Stimulated activated CD4-positive, alpha-beta T cell treated with anti-CD3 and anti-CD28 coated beads, Interleukin-15, amount 100 ng/mL, for 48 hours (primary cell): ENCODE results near the gene LYZL1.
"Not testable (repeated sequence)": the region's sequence is repeated elsewhere in the genome, so short reads cannot be mapped to it uniquely, and the experiment has no call there.

ENCODE experiments used
- DNase-seq, 2 donors: peaks; one replicate each; pipeline ENCODE4 v3.0.0-alpha.2; 2020; ENCODE audit warnings: low read depth in 2 of 2

Gene LYZL1

GRCh38 chr10:29288906-29289305 is at the start of gene LYZL1:
Gene LYZL1 (plus strand): TSS chr10:29289070. CDS start chr10:29291868, 2,798 bp downstream.
- not testable (repeated sequence) for DNase-seq

- no peak for DNase-seq
These were observed 49.0 kb upstream of the LYZL1 start for GRCh38 chr10:29239569-29240472.

DNA sequence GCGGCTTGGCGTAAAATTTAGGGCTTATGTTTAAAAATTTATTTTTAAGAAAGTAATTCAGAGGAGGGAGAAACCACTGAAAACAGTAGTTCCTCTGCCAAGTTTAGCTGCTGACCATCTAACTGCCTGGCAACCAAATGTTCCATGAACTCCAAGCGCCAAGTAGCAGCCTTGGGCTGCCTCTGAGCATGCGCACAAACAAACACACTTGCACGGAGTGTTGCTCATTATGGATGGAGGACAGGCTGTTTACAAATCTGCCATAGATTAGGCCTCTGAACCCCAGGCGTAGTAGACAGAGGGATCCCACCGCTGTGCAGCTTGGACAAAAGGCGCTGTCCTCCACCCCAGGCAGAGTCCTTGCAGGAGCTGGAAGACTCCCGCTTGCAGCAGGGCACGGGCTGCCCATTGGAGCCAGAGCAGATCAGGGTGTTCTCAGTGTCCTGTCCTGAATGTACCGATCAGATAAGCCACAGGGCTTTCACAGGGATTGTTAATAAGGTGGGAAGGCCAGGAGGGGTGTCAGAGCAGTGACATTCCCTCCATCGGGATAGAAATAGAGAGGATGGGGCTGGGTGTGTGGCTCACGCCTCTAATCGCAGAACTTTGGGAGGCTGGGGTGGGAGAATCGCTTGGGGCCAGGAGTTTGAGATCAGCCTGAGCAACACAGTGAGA is 47.7 kb upstream of the LYZL1 start:
- no peak for DNase-seq

GRCh38 chr10:29241925-29242324 is 46.9 kb upstream of the LYZL1 start:
- DNase-seq, result no peak

DNA sequence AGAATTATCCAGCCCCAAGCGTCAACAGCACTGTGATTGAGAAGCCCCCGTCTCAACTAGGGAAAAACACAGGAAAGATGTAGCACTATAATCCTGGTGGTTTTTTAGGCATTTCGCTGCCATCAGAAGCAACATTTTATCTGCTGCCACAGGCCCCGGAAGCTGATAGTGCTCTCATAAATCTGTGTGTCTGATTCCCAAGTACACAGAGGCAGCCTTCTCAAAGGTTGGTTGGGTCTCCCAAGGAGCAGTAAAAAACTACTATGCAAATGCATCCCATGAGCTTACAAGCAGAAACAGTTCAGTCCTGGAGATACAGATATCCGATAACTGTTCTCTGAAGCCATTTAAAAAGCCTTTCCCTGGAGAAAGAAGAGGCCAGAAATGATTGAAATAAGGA is 45.8 kb upstream of the LYZL1 start:
- no peak for DNase-seq

- no peak for DNase-seq
These were observed 45.1 kb upstream of the LYZL1 start for GRCh38 chr10:29243750-29244149.

DNA sequence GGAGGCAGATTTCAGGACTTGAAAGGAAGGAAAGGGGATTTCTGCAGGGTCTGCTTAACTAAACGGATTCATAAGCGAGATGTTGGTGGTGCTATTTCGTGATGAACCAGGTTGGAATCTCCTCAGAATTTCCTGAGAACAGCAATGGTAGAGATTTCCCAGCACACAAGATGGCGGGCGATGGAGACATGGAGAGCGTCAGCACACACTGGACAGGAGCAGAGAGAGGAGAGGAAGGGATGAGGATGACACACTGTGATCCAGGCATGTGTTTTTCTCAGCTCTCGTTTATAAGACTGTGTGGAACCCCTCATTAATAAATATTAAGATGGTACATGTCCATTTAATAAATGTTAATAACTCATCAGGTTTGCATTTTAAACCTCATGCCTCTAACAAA is 43.9 kb upstream of the LYZL1 start:
- DNase-seq, result no peak

GRCh38 chr10:29245476-29245875 is 43.4 kb upstream of the LYZL1 start:
- DNase-seq, result no peak

GRCh38 chr10:29246449-29246848 is 42.4 kb upstream of the LYZL1 start:
- no peak for DNase-seq

GRCh38 chr10:29248158-29248557 is 40.7 kb upstream of the LYZL1 start:
- DNase-seq, result no peak

GRCh38 chr10:29249018-29249417 is 39.9 kb upstream of the LYZL1 start:
- no peak for DNase-seq

- DNase-seq, result no peak
These were observed 38.8 kb upstream of the LYZL1 start for GRCh38 chr10:29250066-29250465.

- DNase-seq, result no peak
These were observed 35.8 kb upstream of the LYZL1 start for GRCh38 chr10:29252811-29253689.

GRCh38 chr10:29253690-29254029 is 35.2 kb upstream of the LYZL1 start:
- no peak for DNase-seq

DNA sequence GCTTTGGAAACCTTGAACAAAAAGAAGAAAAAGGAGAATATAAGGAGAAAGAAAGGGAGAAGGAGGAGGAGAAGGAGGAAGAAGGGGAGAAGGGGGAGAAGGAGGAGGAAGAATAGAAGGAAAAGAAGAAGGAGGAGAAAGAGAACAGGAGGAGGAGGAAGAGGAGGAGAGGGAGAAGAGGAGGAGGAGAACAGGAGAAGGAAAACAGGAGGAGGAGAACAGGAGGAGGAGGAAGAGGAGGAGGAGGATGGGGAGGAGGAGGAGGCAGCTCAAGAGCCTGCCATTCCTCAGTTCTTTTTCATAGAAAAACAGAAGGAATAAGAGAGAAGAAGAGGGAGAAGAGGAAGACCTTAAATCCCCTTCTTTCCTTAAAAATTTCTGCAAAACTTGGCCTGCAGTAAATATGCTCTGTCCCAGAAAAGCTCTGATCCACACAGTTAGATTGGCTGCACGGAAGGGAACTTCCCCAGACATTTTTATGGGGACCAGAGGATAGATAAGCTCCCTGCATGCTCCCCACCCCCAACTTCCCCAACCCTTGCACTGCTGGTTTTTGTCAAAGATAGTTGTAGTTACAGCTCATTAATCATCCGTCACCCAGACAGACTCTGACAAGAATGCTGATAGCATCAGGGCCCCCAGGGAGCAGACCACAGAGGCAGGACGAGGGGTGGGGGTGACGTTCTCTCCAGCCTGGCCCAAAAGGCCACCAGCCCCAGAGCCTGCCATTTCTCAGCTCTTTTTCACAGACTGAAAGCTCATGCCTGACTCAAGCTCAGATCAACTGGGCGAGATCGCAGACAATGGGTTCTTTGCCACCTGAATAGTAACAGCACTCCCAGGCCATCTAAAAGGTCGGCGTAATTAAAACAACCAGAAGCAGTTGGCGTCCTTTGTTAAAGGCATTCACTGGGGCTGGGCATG is 34.5 kb upstream of the LYZL1 start:
- no peak for DNase-seq

DNA sequence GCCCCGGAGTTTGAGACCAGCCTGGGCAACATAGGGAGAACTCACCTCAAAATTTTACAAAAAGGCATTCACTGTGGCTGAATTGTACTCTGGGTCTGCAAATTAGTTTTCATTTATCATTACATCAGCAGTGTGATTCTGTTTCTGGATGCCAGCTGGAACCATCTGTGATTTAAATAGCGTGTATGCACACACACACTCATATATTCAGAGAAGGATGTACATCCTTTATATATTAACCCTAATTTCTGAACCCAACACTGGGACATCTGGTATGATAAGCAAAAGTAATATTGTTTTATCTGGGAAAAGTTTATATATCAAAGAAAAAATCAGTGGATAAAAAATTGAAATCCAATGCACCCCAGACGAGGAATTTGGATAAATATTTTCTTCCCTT is 33.8 kb upstream of the LYZL1 start:
- no peak for DNase-seq

DNA sequence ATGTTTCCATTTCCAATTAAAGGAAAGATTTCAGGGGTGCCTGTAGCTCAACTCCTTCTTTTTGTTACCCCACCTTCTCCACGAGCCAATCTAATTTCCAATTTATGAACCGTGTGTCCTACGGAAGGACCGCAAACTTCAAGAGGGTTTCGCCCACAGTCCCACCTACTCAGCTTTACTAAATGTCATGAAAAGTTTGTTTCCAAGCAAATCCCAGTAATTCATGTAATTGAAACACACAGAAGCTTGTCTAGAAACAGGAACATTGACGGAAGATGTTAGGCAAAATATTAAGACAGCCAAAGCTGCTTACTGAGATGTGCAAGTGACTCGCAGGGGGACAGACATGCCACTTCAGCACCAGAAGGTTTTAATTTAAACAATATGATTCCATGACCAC is 32.9 kb upstream of the LYZL1 start:
- no peak for DNase-seq

GRCh38 chr10:29256586-29256985 is 32.3 kb upstream of the LYZL1 start:
- no peak for DNase-seq

- no peak for DNase-seq
These were observed 31.6 kb upstream of the LYZL1 start for GRCh38 chr10:29257106-29257783.

GRCh38 chr10:29257784-29258135 is 31.1 kb upstream of the LYZL1 start:
- DNase-seq, result no peak

DNA sequence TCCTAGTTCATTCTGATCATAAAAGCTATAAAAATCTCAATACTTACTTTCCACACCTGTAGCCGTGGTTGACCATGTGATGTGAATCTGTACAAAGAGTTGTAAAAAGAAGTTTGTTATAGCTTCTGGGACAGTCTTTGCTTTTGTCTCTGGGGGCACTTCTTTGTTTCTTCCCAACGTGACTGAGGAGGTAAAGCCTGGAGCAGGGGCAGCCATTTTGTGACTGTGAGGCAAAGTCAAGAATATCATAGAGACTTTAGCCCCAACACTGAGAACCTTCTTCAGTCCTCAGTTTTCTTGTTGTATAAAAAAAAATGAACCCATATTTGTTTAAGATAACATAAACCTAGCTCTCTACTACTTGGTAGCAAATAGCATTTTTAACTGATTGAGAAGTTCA is 29.4 kb upstream of the LYZL1 start:
- no peak for DNase-seq
